ENCODE results near the gene MRTO4.

DNA sequence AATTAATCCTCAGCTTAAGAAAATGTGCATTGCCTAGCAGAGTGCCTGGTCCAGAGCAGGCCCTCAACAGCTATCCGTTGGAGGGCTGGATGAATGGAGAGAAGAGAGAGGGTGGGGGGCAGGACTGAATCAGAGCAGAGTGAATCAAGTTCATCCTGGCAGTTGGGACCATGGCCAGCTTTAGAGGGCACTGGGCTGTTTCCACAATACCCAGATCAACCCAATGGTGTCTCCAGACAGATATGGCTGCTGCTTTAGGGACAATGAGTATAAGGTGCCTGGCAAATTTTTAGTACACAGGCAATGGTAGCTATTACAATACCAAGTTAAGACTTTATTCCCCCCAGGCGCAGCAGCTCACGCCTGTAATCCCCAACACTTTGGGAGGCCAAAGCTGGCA, 17.4 kb upstream of the MRTO4 start:
- TF ChIP-seq ZNF565 (CRISPR knock-in tag; conservative IDR thresholded peaks at IDR 0.05; ENCODE audit: low read depth) (no peak), ZC3H10 (CRISPR knock-in tag; IDR thresholded peaks at IDR 0.05) (no peak), CSDC2 (CRISPR knock-in tag; IDR thresholded peaks at IDR 0.05) (no peak), GLIS3 (CRISPR knock-in tag; IDR thresholded peaks at IDR 0.05) (no peak), ESRRG (CRISPR knock-in tag; IDR thresholded peaks at IDR 0.05) (no peak), RARB (CRISPR knock-in tag; IDR thresholded peaks at IDR 0.05) (no peak), ZNF8 (CRISPR knock-in tag; IDR thresholded peaks at IDR 0.05) (no peak), POU6F1 (CRISPR knock-in tag; IDR thresholded peaks at IDR 0.05; ENCODE audit: borderline replicate concordance, low read depth) (no peak), ZFP3 (CRISPR knock-in tag; IDR thresholded peaks at IDR 0.05) (no peak), ARNTL (CRISPR knock-in tag; IDR thresholded peaks at IDR 0.05; ENCODE audit: borderline replicate concordance, low read depth) (no peak), ISL1 (CRISPR knock-in tag; IDR thresholded peaks at IDR 0.05) (no peak), SNAI2 (CRISPR knock-in tag; IDR thresholded peaks at IDR 0.05) (no peak), ZFP30 (CRISPR knock-in tag; IDR thresholded peaks at IDR 0.05) (no peak)

All from SK-N-SH treated with all-trans-retinoic acid at 6 μM for 48 hours (cell line).